ENCODE data around the gene ANKRD12.

The ANKRD12 gene

GRCh38 chr18:9285604-9286003 is 149.0 kb downstream of the ANKRD12 start:
- DNase-seq (ENCODE audit: low read depth in 2 of 2, low spot score in 1 of 2) = no peak

GRCh38 chr18:9287036-9287435 is 150.5 kb downstream of the ANKRD12 start:
- DNase-seq (ENCODE audit: low read depth in 2 of 2, low spot score in 1 of 2) = no peak

- DNase-seq (ENCODE audit: low read depth in 2 of 2, low spot score in 1 of 2) = no peak
Observed at GRCh38 chr18:9289698-9290097, 153.1 kb downstream of the ANKRD12 start.

GRCh38 chr18:9290156-9290555 is 153.6 kb downstream of the ANKRD12 start:
- no peak for DNase-seq (ENCODE audit: low read depth in 2 of 2, low spot score in 1 of 2)

- no peak for DNase-seq (ENCODE audit: low read depth in 2 of 2, low spot score in 1 of 2)
Observed at GRCh38 chr18:9292047-9292446, 155.5 kb downstream of the ANKRD12 start.

GRCh38 chr18:9293948-9294347 is 157.4 kb downstream of the ANKRD12 start:
- DNase-seq (ENCODE audit: low read depth in 2 of 2, low spot score in 1 of 2) = no peak

- DNase-seq (ENCODE audit: low read depth in 2 of 2, low spot score in 1 of 2) = no peak
Observed at GRCh38 chr18:9296233-9297006, 159.8 kb downstream of the ANKRD12 start.

GRCh38 chr18:9297007-9297393 is 160.4 kb downstream of the ANKRD12 start:
- no peak for DNase-seq (ENCODE audit: low read depth in 2 of 2, low spot score in 1 of 2)

- DNase-seq (ENCODE audit: low read depth in 2 of 2, low spot score in 1 of 2) = no peak
Observed at GRCh38 chr18:9304388-9305070, 167.9 kb downstream of the ANKRD12 start.

GRCh38 chr18:9319333-9319732 is 182.8 kb downstream of the ANKRD12 start:
- no peak for DNase-seq (ENCODE audit: low read depth in 2 of 2, low spot score in 1 of 2)

GRCh38 chr18:9321017-9321452 is 184.5 kb downstream of the ANKRD12 start:
- no peak for DNase-seq (ENCODE audit: low read depth in 2 of 2, low spot score in 1 of 2)

- DNase-seq (ENCODE audit: low read depth in 2 of 2, low spot score in 1 of 2) = no peak
Observed at GRCh38 chr18:9321736-9322135, 185.2 kb downstream of the ANKRD12 start.

GRCh38 chr18:9322744-9323143 is 186.2 kb downstream of the ANKRD12 start:
- DNase-seq (ENCODE audit: low read depth in 2 of 2, low spot score in 1 of 2) = no peak

- DNase-seq (ENCODE audit: low read depth in 2 of 2, low spot score in 1 of 2) = no peak
Observed at GRCh38 chr18:9323750-9324445, 187.3 kb downstream of the ANKRD12 start.

GRCh38 chr18:9325716-9326115 is 189.1 kb downstream of the ANKRD12 start:
- no peak for DNase-seq (ENCODE audit: low read depth in 2 of 2, low spot score in 1 of 2)

GRCh38 chr18:9328776-9329175 is 192.2 kb downstream of the ANKRD12 start:
- no peak for DNase-seq (ENCODE audit: low read depth in 2 of 2, low spot score in 1 of 2)

- no peak for DNase-seq (ENCODE audit: low read depth in 2 of 2, low spot score in 1 of 2)
Observed at GRCh38 chr18:9329471-9329870, 192.9 kb downstream of the ANKRD12 start.

GRCh38 chr18:9330419-9330818 is 193.8 kb downstream of the ANKRD12 start:
- no peak for DNase-seq (ENCODE audit: low read depth in 2 of 2, low spot score in 1 of 2)

GRCh38 chr18:9333441-9334328 is 197.1 kb downstream of the ANKRD12 start:
- DNase-seq (ENCODE audit: low read depth in 2 of 2, low spot score in 1 of 2) = peak in 1 of 2 donors; percentile 1

- peak; percentile 87 to 88 for DNase-seq (ENCODE audit: low read depth in 2 of 2, low spot score in 1 of 2)
Observed at GRCh38 chr18:9334329-9334972, 197.9 kb downstream of the ANKRD12 start, which contains the start of gene TWSG1. Gene TWSG1, plus strand, starts transcription at chr18:9334773. Its CDS starts 2,457 bp downstream, at chr18:9337230.
